ENCODE data around the gene SINHCAF.

The SINHCAF gene

GRCh38 chr12:31234053-31234840, 91.7 kb downstream of the SINHCAF start:
- DNase-seq (ENCODE audit: low read depth, low spot score), result no peak

DNA sequence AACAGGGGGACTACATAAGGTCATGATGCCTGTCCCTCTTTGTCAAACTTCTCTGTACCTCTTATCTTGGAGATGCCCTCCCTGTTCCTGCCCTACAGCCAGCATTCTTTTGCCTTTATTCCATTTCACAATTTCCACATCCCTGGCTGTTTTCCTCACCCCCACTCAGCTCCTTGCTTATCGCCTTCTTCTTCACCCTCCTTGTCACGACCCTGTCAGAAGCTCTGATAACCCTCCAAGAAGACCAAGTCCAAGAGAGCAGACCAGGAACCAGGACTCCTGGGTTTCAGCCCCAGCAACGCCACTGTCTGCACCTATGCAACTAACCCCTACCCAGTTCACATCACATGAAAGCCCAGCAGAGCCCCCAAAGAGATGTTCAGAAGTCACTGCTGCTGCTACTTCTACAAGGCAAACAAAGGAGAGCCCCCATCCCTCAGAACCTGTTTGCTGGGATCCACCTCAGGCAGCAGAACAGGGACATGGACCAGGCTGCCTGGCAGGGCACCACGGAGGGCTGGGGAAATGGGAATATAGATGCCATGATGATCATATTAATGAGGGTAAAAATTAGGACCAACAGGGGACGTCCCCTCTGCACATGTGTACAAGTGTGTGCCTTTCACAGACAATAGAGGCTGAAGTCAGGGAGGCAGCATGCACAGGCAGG, 92.8 kb downstream of the SINHCAF start:
- DNase-seq (ENCODE audit: low read depth, low spot score), result no peak

- DNase-seq (ENCODE audit: low read depth, low spot score), result no peak
Measured at GRCh38 chr12:31232361-31232965, 93.5 kb downstream of the SINHCAF start.

GRCh38 chr12:31231611-31232360, 94.2 kb downstream of the SINHCAF start:
- no peak for DNase-seq (ENCODE audit: low read depth, low spot score)

Data from iPS DF 19.7 (cell line).